Type B pancreatic cell (in vitro differentiated cells): ENCODE data around the gene CACNA1F. TPM values are rescaled to one million over a fixed set of nuclear protein-coding genes. Genes with fewer than 3 reads are reported as not detected.

ENCODE experiments used
- DNase-seq: peaks from one replicate; pipeline ENCODE4 v3.0.0; 2021; ENCODE audit warnings: mixed read lengths; ENCODE audit not compliant: unreplicated experiment; ENCODE audit errors: extremely low spot score
- H3K27ac Mint-ChIP-seq: 2 replicates; pipeline ENCODE4 v1.8.0; 2021; ENCODE audit warnings: mild to moderate bottlenecking, mixed read lengths
- H3K27me3 Mint-ChIP-seq: 2 replicates; pipeline ENCODE4 v1.8.0; 2021; ENCODE audit warnings: mixed read lengths
- H3K36me3 Mint-ChIP-seq: 2 replicates; pipeline ENCODE4 v1.8.0; 2021; ENCODE audit warnings: mixed read lengths
- H3K4me1 Mint-ChIP-seq: one replicate; pipeline ENCODE4 v1.8.0; 2021; ENCODE audit warnings: mixed read lengths; ENCODE audit not compliant: unreplicated experiment
- H3K4me3 Mint-ChIP-seq: 2 replicates; pipeline ENCODE4 v1.8.0; 2021; ENCODE audit warnings: mild to moderate bottlenecking, mixed read lengths
- H3K9me3 Mint-ChIP-seq: 2 replicates; pipeline ENCODE4 v1.8.0; 2021; ENCODE audit warnings: mixed read lengths
- CTCF ChIP-seq: fragments of 200-600 bp; sonication (generic); conservative IDR thresholded peaks from 2 replicates; pipeline ENCODE4 v1.5.0; 2021; ENCODE audit warnings: antibody characterized with exemption, mild to moderate bottlenecking
- total RNA-seq: library from RNA; stranded (reverse); gene quantifications from 2 replicates; pipeline ENCODE4 v1.2.1, GENCODE V29; 2021; ENCODE audit warnings: low replicate concordance

The CACNA1F gene
- total RNA-seq, 1 donor from 2014 or later: 0.17 TPM

- peaks cover 7% of the 10 kb centered on the region for H3K4me1 Mint-ChIP-seq
- H3K27ac Mint-ChIP-seq: peak overlapping the region; percentile 96
- no peak for TF ChIP-seq CTCF
- no peaks in the 10 kb centered on the region for H3K36me3 Mint-ChIP-seq
- H3K27me3 Mint-ChIP-seq: no peaks in the 10 kb centered on the region
- H3K9me3 Mint-ChIP-seq: no peaks in the 10 kb centered on the region
- peak overlapping the region; percentile 91 for H3K4me3 Mint-ChIP-seq
- peak; percentile 82 for DNase-seq
Measured at GRCh38 chrX:49190821-49191573, 42.1 kb downstream of the CACNA1F start.

- H3K9me3 Mint-ChIP-seq: no peaks in the 10 kb centered on the region
Measured at GRCh38 chrX:49189606-49190005, 43.5 kb downstream of the CACNA1F start.

GRCh38 chrX:49188468-49189076 is 44.6 kb downstream of the CACNA1F start:
- no peak overlapping the region for H3K4me3 Mint-ChIP-seq
- no peak for DNase-seq
- H3K27ac Mint-ChIP-seq: no peak overlapping the region
- no peak for TF ChIP-seq CTCF
- no peaks in the 10 kb centered on the region for H3K36me3 Mint-ChIP-seq
- no peaks in the 10 kb centered on the region for H3K27me3 Mint-ChIP-seq
- H3K4me1 Mint-ChIP-seq: peaks cover 7% of the 10 kb centered on the region
- H3K9me3 Mint-ChIP-seq: no peaks in the 10 kb centered on the region

More at GRCh38 chrX:49189606-49190005, 43.5 kb downstream of the CACNA1F start:
- Mint-ChIP-seq H3K36me3 (no peaks in the 10 kb centered on the region), H3K27me3 (no peaks in the 10 kb centered on the region), H3K27ac (peak overlapping the region; percentile 90), H3K4me1 (peaks cover 7% of the 10 kb centered on the region), H3K4me3 (peak overlapping the region; percentile 64)
- no peak for DNase-seq
- TF ChIP-seq CTCF: no peak

- peak overlapping the region; percentile 66 for H3K27ac Mint-ChIP-seq
- no peak for DNase-seq
- H3K4me3 Mint-ChIP-seq: peak overlapping the region; percentile 63
- no peaks in the 10 kb centered on the region for H3K27me3 Mint-ChIP-seq
- H3K9me3 Mint-ChIP-seq: no peaks in the 10 kb centered on the region
- no peaks in the 10 kb centered on the region for H3K36me3 Mint-ChIP-seq
- peaks cover 7% of the 10 kb centered on the region for H3K4me1 Mint-ChIP-seq
- TF ChIP-seq CTCF: no peak
Measured at GRCh38 chrX:49187526-49187925, 45.6 kb downstream of the CACNA1F start.

- Mint-ChIP-seq H3K27ac (peak overlapping the region; percentile 66), H3K4me1 (peaks cover 7% of the 10 kb centered on the region), H3K4me3 (peak overlapping the region; percentile 63), H3K36me3 (no peaks in the 10 kb centered on the region), H3K27me3 (no peaks in the 10 kb centered on the region), H3K9me3 (no peaks in the 10 kb centered on the region)
- no peak for DNase-seq
- no peak for TF ChIP-seq CTCF
Measured at GRCh38 chrX:49187028-49187394, 46.1 kb downstream of the CACNA1F start.
